LNCaP clone FGC (cell line): ENCODE data around the gene FREM1.

Source experiments
- DNase-seq: peaks from one replicate; pipeline ENCODE4 v3.0.0-alpha.2; 2011; ENCODE audit warnings: low read depth
- H3K4me3 ChIP-seq: 2 replicates; pipeline ENCODE4 v1.5.1; 2011; ENCODE audit warnings: mild to moderate bottlenecking, low read depth, low read length, control low read depth
- TF ChIP-seq, protein P1 (sequence below): IDR thresholded peaks from 2 replicates; pipeline ENCODE4 v1.5.1; 2012; ENCODE audit warnings: mild to moderate bottlenecking; ENCODE audit not compliant: control insufficient read depth, insufficient read depth; ENCODE audit errors: extremely low read depth

FREM1 gene

DNA sequence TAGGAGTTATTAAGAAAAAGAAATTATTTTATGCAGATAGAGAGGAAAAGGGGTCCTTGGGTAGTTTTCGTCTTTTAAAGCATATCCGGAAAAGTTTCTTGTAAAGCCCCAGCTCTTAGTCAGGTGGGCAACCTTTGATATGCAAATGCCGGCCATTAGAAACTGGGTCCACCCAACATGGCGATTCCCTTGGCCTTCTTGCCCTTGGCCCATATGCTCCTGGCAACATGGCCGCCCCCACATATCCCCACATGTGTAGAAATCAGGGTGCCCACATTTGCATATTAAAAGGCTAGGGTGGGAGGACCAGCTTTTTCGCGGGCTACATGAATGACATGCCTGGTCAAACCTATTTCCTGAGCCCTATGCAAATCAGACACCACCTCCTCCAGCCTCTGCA is 73.3 kb downstream of the FREM1 start:
- H3K4me3 ChIP-seq = no peak overlapping the region
- TF ChIP-seq, protein P1, sequence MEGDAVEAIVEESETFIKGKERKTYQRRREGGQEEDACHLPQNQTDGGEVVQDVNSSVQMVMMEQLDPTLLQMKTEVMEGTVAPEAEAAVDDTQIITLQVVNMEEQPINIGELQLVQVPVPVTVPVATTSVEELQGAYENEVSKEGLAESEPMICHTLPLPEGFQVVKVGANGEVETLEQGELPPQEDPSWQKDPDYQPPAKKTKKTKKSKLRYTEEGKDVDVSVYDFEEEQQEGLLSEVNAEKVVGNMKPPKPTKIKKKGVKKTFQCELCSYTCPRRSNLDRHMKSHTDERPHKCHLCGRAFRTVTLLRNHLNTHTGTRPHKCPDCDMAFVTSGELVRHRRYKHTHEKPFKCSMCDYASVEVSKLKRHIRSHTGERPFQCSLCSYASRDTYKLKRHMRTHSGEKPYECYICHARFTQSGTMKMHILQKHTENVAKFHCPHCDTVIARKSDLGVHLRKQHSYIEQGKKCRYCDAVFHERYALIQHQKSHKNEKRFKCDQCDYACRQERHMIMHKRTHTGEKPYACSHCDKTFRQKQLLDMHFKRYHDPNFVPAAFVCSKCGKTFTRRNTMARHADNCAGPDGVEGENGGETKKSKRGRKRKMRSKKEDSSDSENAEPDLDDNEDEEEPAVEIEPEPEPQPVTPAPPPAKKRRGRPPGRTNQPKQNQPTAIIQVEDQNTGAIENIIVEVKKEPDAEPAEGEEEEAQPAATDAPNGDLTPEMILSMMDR = no peak
- no peak for DNase-seq

DNA sequence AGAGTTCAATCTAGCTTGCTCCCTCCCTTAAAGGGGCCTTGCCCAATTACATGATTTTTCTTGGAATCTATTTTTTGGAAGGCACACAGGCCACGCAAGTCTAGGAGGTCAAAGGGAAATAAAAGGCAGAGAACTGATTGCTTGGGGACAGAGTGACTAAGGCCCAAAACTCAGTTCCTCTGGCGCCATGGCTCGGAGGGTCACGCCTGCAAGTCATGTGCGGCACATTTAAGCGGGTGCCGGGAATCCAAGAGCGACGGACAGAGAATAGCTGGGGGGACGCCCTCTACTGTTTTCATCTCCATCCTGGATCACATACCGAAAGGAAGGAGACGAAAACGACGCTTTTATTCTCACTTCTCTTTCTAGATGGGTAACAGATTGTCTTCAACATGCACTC is 78.6 kb downstream of the FREM1 start:
- H3K4me3 ChIP-seq = no peak overlapping the region
- TF ChIP-seq, protein P1 = no peak
- no peak for DNase-seq

DNA sequence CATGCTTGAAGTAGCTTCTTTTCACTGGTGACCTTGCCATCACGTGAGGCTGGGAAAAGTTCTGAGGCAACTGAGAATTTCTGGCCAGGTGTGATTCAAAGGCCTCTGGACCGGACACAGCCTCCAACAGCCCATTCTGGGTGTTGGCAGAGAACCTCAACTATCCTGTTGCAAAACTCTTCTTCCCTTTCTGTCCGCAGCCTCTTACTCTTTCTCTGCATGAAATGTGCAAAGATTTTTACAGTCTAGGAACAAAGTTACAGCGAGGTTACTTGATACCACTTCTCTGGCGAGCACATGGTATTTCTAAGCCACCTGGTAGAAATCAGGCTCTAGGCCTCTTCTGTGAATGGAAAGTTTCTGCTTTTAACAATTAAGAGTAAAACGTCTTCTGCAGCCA is 79.2 kb downstream of the FREM1 start:
- TF ChIP-seq, protein P1 = no peak
- no peak overlapping the region for H3K4me3 ChIP-seq
- no peak for DNase-seq

DNA sequence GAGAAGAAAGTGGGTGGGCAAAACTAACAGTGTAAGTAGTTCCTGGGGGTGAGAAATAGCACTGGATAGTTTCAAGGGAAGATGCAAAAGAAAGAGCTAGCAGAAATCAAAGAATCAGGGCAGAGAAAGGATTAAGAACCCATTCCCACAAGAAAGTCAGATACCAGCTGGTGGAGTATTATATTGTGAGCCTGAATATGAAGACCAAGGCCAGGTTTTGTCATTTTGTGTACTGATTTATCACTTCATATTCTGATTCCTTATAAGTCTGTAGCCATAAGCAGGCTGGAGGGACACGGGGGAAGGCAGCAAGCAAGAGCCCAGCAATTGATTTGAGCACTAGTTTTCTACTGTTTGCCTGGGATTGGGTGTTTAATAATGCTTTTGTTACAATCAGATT is 80.2 kb downstream of the FREM1 start:
- DNase-seq = no peak
- H3K4me3 ChIP-seq = no peak overlapping the region
- TF ChIP-seq, protein P1 = no peak

DNA sequence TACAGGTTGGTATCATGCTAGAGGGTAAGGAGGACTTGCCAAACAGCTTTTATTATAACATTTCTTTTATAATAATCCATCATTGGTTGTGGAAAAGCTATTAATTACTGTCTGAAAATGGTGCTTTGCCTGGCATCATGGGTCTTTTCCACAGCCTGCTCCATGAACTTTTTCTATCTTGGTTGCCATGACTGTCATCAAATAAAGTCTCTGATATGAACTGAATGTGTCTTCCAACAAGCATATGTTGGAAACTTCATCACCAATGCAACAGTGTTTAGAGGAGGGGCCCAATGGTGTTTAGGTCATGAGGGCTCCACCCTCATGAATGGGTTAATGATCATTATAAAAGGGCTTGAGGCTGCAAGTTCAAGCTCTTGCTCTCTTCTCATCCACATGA is 81.0 kb downstream of the FREM1 start:
- H3K4me3 ChIP-seq = no peak overlapping the region
- TF ChIP-seq, protein P1 = no peak
- DNase-seq = no peak

DNA sequence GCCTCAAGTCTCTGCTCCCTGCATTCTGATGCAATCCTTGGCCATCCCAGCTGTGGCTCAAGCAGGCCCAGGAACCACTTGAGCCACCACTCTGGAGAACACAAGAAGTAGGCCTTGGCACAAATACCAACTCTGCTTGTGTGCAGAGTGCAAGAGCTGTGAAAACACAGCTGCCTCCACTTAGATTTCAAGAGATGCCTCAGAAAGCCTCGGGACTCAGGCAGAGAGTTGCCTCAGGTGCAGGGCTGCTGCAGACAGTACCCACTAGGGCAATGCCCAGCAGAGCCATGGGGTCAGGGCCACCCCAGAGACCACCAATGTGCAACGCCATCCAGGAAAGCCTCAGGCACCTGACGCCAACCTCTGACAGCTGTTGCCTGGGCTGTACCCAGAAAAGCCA is 82.4 kb downstream of the FREM1 start:
- H3K4me3 ChIP-seq = no peak overlapping the region
- no peak for DNase-seq
- TF ChIP-seq, protein P1 = no peak

DNA sequence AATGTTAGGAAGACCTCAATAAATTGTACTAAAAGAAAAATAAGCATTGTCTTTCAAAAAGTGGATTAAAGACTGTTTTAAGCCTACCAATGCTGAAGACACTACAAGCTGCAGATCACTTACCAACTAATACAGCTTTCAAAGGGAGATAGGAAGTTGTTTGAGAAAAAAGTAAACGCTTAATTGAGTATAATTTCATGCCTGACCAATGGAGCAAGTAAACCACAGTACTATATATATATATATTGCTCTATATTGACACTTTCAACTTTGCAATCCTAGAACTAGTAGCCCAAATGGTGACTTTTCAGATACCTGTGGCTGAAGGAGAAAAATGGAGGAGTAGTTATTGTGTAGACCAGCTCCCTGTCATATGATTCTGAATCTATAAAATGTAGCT is 85.7 kb downstream of the FREM1 start:
- no peak for DNase-seq
- TF ChIP-seq, protein P1 = no peak
- no peak overlapping the region for H3K4me3 ChIP-seq
